Tibial artery (tissue), 4 donors: Measurements from ENCODE around the gene YIF1A.

Experiments used
- DNase-seq, 2 donors: peaks; one replicate each; pipeline ENCODE4 v3.0.0-alpha.2; 2019
- H3K27ac ChIP-seq, 2 donors: fragments of 200-600 bp; sonication (generic) in 1 of 2; 1 replicate in 1 of 2; 2 replicates in 1 of 2; pipeline ENCODE4 v1.5.1; 2018 to 2019; ENCODE audit warnings: mild to moderate bottlenecking in 1 of 2
- H3K27me3 ChIP-seq, 2 donors: fragments of 200-600 bp; sonication (generic) in 1 of 2; one replicate each; pipeline versions ENCODE4 v1.5.1 to v1.6.0; 2016 to 2019
- H3K36me3 ChIP-seq, 3 donors: fragments of 200-600 bp; sonication (generic) in 2 of 3; one replicate each; pipeline ENCODE4 v1.5.1; 2016 to 2019; ENCODE audit warnings: mild to moderate bottlenecking in 2 of 3
- H3K4me1 ChIP-seq, 4 donors: fragments of 200-600 bp; sonication (generic) in 2 of 4; 1 replicate in 3 of 4; 2 replicates in 1 of 4; pipeline ENCODE4 v1.5.1; 2016 to 2019
- H3K4me3 ChIP-seq, 2 donors: fragments of 200-600 bp; sonication (generic) in 1 of 2; 1 replicate in 1 of 2; 2 replicates in 1 of 2; pipeline ENCODE4 v1.5.1; 2018 to 2019; ENCODE audit warnings: mild to moderate bottlenecking in 2 of 2
- H3K9me3 ChIP-seq, 3 donors: fragments of 200-600 bp; sonication (generic) in 1 of 3; one replicate each; pipeline ENCODE4 v1.5.1; 2016 to 2019
- CTCF ChIP-seq, 2 experiments: fragments of 200-600 bp in 1 of 2; fragments of 450-650 bp in 1 of 2; IDR thresholded peaks; one replicate each; pipeline ENCODE4 v1.5.1; 2017 to 2019; ENCODE audit warnings: antibody characterized with exemption in 2 of 2, mild to moderate bottlenecking in 1 of 2, moderate library complexity in 1 of 2
- intact Hi-C: fragments of 100-400 bp; cut with DNase I; formaldehyde crosslinking; loops from one replicate; pipeline ENCODE4 v1.15.0; 2023; ENCODE audit warnings: low total_unique reads

Gene YIF1A

DNA sequence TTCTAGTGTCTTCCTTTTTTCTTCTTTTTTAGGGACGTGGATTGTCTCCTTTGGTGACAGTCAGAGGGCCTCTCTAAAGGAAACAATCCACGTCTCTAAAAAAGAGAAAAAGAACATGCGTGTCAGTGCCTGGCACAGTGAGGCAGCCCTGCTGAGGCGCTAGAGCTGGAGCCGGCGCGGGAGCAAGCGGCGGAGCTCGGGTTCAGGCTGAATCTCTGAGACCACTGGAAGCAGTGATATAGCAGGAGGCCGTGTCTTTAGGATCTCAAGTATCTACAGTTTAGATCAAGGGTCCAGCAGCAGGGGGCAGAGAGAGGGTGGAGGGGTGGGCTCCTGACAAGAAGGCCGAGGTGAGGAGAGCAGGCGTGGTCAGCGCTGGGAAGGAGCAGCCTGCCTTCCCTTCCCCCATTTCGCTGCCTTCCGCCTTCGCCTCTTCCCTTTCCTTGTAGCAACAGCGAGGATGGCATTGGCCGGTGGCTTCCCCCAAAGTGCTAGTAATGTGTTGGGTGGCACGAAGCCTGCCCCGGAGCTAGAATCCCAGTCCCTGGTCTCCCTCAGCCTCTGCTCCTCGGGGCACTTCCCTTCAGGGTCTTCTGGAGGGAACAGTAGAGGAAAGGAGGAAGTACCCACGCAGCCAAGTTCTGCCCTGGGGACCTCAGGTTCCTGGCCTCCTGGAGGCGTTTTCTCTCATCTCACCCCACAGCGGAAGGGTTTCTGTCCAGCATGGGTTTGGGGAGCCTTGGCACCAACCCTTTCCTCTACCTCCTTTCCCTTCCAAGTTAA lies 48.8 kb downstream of the YIF1A start:
- intact Hi-C loops, result no loop called here
- no peak overlapping the region for H3K4me3 ChIP-seq
- H3K4me1 ChIP-seq, result no peaks in the 10 kb centered on the region
- no peak for TF ChIP-seq CTCF (IDR thresholded peaks at IDR 0.05)
- H3K36me3 ChIP-seq, result peaks cover 40 to 100% (median 88%) of the 10 kb centered on the region in 3 donors
- no peak for DNase-seq
- no peaks in the 10 kb centered on the region for H3K9me3 ChIP-seq
- no peaks in the 10 kb centered on the region for H3K27me3 ChIP-seq
- H3K27ac ChIP-seq, result no peak overlapping the region

DNA sequence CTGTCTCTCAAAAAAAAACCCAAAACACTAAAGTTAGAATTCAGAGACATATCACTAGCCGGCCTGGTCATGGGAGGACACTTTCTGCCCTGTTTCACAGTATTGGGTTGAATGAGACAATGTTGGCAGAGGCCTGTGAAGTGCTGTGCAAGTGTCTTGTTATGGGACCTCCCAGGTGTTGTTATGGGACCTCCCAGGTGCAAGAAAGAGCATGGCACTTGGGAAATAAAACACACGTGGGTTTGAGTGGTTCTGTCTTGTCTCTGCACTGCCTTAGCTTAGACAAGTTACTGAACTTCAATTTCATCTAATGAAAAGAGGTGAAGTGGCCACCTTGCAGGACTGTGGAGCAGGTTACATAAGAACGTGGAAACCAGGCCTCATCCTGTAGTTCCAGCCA lies 49.4 kb downstream of the YIF1A start:
- intact Hi-C loops, result no loop called here
- no peaks in the 10 kb centered on the region for H3K9me3 ChIP-seq
- no peak for TF ChIP-seq CTCF (IDR thresholded peaks at IDR 0.05)
- no peak overlapping the region for H3K4me3 ChIP-seq
- H3K36me3 ChIP-seq, result peaks cover 45 to 100% (median 95%) of the 10 kb centered on the region in 3 donors
- H3K27ac ChIP-seq, result no peak overlapping the region
- no peaks in the 10 kb centered on the region for H3K4me1 ChIP-seq
- DNase-seq, result no peak
- H3K27me3 ChIP-seq, result no peaks in the 10 kb centered on the region

DNA sequence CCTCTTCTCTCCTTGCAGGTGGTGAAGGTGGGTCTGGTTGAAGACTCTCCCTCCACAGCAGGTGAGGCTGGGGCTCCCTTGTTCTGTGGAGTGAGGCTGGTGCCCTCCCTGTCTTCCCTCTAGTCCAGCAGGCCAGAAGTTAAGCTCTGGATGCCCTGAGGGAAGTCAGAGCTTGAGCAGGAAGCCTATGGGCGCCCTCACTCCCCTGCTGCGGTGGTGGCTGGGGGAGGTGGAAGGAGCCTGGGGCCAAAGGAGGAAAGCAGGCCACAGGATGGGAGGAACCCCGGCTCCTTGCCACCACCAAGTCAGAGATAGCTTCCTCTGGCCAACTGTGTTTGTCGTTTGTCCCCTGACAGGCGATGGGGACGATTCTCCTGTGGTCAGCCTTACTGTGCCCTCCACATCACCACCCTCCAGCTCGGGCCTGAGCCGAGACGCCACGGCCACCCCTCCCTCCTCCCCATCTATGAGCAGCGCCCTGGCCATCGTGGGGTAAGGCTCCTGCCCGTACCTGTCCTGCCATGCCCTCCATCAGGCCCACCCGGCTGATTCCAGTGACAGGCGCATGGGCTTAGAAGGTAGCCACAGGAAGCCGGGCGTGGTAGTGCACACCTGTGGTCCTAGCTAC lies 50.0 kb downstream of the YIF1A start:
- DNase-seq, result no peak
- TF ChIP-seq CTCF (IDR thresholded peaks at IDR 0.05), result no peak
- intact Hi-C loops, result no loop called here
- H3K9me3 ChIP-seq, result no peaks in the 10 kb centered on the region
- no peak overlapping the region for H3K27ac ChIP-seq
- H3K4me3 ChIP-seq, result no peak overlapping the region
- peaks cover 48 to 100% (median 99%) of the 10 kb centered on the region in 3 donors for H3K36me3 ChIP-seq
- H3K4me1 ChIP-seq, result no peaks in the 10 kb centered on the region
- H3K27me3 ChIP-seq, result no peaks in the 10 kb centered on the region

DNA sequence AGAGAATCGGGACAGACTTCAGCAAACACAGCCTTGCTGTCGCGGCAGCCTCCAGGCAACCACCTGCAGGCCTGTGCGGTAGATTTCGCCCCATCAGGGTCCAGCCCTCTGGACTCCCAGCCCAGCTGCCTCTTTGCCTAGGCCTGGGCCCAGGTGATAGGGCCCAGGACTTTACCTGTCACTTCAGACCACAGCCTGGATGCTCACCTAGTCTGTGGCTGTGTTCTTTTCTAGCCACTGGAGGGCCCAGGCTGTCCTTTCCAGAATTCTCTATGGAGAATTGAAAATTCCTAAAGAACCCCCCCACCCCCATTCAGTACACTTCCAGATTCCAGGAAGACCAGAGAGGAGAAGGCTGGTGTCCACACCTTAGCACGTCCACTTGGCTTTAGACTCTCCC lies 51.1 kb downstream of the YIF1A start:
- Histone ChIP-seq H3K4me3 (no peak overlapping the region), H3K36me3 (peaks cover 57 to 100% (median 99%) of the 10 kb centered on the region in 3 donors), H3K4me1 (no peaks in the 10 kb centered on the region), H3K27me3 (no peaks in the 10 kb centered on the region), H3K27ac (no peak overlapping the region), H3K9me3 (no peaks in the 10 kb centered on the region)
- no peak for TF ChIP-seq CTCF (IDR thresholded peaks at IDR 0.05)
- no peak for DNase-seq
- intact Hi-C loops, result no loop called here

- Histone ChIP-seq H3K36me3 (peaks cover 60 to 100% (median 99%) of the 10 kb centered on the region in 3 donors), H3K9me3 (no peaks in the 10 kb centered on the region), H3K27ac (no peak overlapping the region), H3K27me3 (no peaks in the 10 kb centered on the region), H3K4me3 (no peak overlapping the region), H3K4me1 (no peaks in the 10 kb centered on the region)
- no peak for DNase-seq
- no peak for TF ChIP-seq CTCF (IDR thresholded peaks at IDR 0.05)
- intact Hi-C loops, result no loop called here
Measured at GRCh38 chr11:66235141-66235540, 53.8 kb downstream of the YIF1A start.
